ENCODE results near the gene VPS51.

GRCh38 chr11:65128182-65129145 lies 32.5 kb downstream of the VPS51 start:
- TF ChIP-seq POLR2A (IDR thresholded peaks at IDR 0.05) = no peak
- no peak for TF ChIP-seq CTCF (IDR thresholded peaks at IDR 0.05)

All from esophagus squamous epithelium (tissue), 4 donors.